ENCODE data around the gene MOV10L1. TPM values are rescaled to one million over a fixed set of nuclear protein-coding genes. Genes with fewer than 3 reads are reported as not detected.

Gene MOV10L1
- total and polyA plus RNA-seq, 9 donors, result 0.94 to 6.3 (median 2.0) TPM

GRCh38 chr22:50053861-50054260 is 35.9 kb upstream of the MOV10L1 start:
- intact Hi-C loops (cut with DNase I), result no loop called here
- DNase-seq, result no peak

DNA sequence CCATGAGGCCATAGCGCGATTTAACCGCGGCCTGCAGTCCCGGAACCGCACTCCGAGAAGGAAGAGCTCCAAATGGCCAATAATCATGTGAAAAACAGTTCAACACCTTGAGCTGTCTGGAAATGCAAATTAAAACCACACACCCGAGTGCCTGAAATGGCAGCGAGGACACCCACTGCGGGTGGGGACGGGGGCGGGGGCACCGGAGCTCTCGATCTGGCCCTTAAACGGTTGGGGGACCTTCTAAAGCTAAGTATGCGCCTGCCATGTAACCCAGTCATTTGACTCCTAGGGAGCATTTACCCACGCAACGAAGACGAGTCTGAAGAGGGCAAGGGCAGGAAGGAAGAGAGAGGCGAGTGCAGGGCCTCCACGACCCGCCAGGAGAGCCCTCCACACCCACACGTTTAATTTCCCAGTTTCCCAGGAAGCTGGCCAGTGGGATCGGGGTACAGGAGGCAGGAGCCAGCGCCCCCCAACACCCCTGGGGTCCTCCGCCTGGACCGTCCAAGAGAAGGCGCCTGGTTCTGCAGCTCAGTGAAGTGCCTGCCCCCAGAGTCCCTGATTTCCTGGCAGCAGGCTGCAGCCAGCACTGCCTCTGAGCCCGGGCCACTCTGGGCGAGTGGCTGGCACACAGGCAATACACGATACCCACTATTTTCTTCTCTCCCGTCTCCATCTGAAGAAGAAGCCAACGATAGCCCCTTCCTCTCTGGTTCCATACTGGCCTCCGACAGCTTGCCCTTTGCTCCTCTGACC is 33.4 kb upstream of the MOV10L1 start:
- intact Hi-C loops (cut with DNase I), result no loop called here

More at GRCh38 chr22:50053861-50054260, 35.9 kb upstream of the MOV10L1 start:
- Histone ChIP-seq H3K27ac (no peak overlapping the region), H3K4me1 (ENCODE audit: insufficient read depth) (no peaks in the 10 kb centered on the region), H3K9me3 (no peaks in the 10 kb centered on the region), H3K27me3 (no peaks in the 10 kb centered on the region), H3K4me3 (no peak overlapping the region), H3K36me3 (no peaks in the 10 kb centered on the region)
- TF ChIP-seq, protein P1, sequence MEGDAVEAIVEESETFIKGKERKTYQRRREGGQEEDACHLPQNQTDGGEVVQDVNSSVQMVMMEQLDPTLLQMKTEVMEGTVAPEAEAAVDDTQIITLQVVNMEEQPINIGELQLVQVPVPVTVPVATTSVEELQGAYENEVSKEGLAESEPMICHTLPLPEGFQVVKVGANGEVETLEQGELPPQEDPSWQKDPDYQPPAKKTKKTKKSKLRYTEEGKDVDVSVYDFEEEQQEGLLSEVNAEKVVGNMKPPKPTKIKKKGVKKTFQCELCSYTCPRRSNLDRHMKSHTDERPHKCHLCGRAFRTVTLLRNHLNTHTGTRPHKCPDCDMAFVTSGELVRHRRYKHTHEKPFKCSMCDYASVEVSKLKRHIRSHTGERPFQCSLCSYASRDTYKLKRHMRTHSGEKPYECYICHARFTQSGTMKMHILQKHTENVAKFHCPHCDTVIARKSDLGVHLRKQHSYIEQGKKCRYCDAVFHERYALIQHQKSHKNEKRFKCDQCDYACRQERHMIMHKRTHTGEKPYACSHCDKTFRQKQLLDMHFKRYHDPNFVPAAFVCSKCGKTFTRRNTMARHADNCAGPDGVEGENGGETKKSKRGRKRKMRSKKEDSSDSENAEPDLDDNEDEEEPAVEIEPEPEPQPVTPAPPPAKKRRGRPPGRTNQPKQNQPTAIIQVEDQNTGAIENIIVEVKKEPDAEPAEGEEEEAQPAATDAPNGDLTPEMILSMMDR (IDR thresholded peaks at IDR 0.05), result no peak
- TF ChIP-seq EP300 (IDR thresholded peaks at IDR 0.05) (no peak), POLR2A (IDR thresholded peaks at IDR 0.05) (no peak)
- WGBS, 3 donors, result 89 to 95% (median 93%) methylated on average over 18 of the region's 18 CpGs

GRCh38 chr22:50057278-50058060 is 32.3 kb upstream of the MOV10L1 start:
- no peaks in the 10 kb centered on the region for H3K27me3 ChIP-seq
- H3K9me3 ChIP-seq, result no peaks in the 10 kb centered on the region
- no peaks in the 10 kb centered on the region for H3K36me3 ChIP-seq
- H3K4me3 ChIP-seq, result no peak overlapping the region
- H3K27ac ChIP-seq, result no peak overlapping the region
- TF ChIP-seq EP300 (IDR thresholded peaks at IDR 0.05), result no peak
- no peak for TF ChIP-seq POLR2A (IDR thresholded peaks at IDR 0.05)
- TF ChIP-seq, protein P1 (IDR thresholded peaks at IDR 0.05), result no peak
- intact Hi-C loops (cut with DNase I), result no loop called here
- no peak for DNase-seq
- 74 to 82% (median 80%) methylated on average over 14 of the region's 14 CpGs for WGBS, 3 donors
- H3K4me1 ChIP-seq (ENCODE audit: insufficient read depth), result peaks cover 4% of the 10 kb centered on the region

More for the DNA sequence above, 33.4 kb upstream of the MOV10L1 start:
- Histone ChIP-seq H3K4me3 (no peak overlapping the region), H3K4me1 (ENCODE audit: insufficient read depth) (peaks cover 4% of the 10 kb centered on the region), H3K36me3 (no peaks in the 10 kb centered on the region), H3K27me3 (no peaks in the 10 kb centered on the region), H3K9me3 (no peaks in the 10 kb centered on the region), H3K27ac (no peak overlapping the region)
- 75 to 80% (median 76%) methylated on average over 34 of the region's 34 CpGs for WGBS, 3 donors
- no peak for DNase-seq
- no peak for TF ChIP-seq POLR2A (IDR thresholded peaks at IDR 0.05)
- TF ChIP-seq, protein P1 (IDR thresholded peaks at IDR 0.05), result no peak
- no peak for TF ChIP-seq EP300 (IDR thresholded peaks at IDR 0.05)

- H3K4me3 ChIP-seq, result no peak within 1 kb of the TSS
- intact Hi-C loops (cut with DNase I), result no loop called here
- no peaks in the 10 kb centered on the region for H3K27me3 ChIP-seq
- H3K4me1 ChIP-seq (ENCODE audit: insufficient read depth), result peaks cover 4% of the 10 kb centered on the region
- WGBS, 3 donors, result 5 to 13% (median 7%) methylated on average over 39 to 102 of the region's 102 CpGs
- H3K9me3 ChIP-seq, result no peaks in the 10 kb centered on the region
- TF ChIP-seq POLR2A (IDR thresholded peaks at IDR 0.05) (no peak), EP300 (IDR thresholded peaks at IDR 0.05) (no peak)
- TF ChIP-seq, protein P1 (IDR thresholded peaks at IDR 0.05), result no peak
- H3K36me3 ChIP-seq, result no peaks in the 10 kb centered on the region
- DNase-seq, result no peak
- H3K27ac ChIP-seq, result no peak within 1 kb of the TSS
These were observed 31.5 kb upstream of the MOV10L1 start, which contains the start of gene TTLL8 for GRCh38 chr22:50058061-50058905. Gene TTLL8, minus strand, starts transcription at chr22:50058298.
